ENCODE measurements around the gene OGFOD3. TPM values are rescaled to one million over a fixed set of nuclear protein-coding genes. Genes with fewer than 3 reads are reported as not detected.

Gene OGFOD3
- total RNA-seq, 2 experiments from 2014 or later = 12.9 to 13.7 TPM

DNA sequence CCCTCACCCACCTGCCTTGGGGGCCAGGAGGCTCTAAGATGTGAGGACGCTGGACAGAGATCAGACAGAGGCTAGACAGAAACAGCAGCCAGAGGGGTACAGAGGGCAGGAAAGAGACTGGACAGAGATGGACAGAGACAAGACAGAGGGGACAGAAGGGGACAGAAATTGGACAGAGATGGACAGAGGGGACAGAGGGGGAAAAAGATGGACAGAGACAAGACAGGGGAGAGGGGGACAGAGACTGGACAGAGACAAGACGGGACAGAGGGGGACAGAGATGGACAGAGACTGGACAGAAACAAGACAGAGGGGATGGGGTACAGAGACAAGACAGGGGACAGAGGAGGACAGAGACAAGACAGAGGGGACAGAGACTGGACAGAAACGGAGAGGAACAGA, 30.7 kb downstream of the OGFOD3 start:
- TF ChIP-seq, protein P1, sequence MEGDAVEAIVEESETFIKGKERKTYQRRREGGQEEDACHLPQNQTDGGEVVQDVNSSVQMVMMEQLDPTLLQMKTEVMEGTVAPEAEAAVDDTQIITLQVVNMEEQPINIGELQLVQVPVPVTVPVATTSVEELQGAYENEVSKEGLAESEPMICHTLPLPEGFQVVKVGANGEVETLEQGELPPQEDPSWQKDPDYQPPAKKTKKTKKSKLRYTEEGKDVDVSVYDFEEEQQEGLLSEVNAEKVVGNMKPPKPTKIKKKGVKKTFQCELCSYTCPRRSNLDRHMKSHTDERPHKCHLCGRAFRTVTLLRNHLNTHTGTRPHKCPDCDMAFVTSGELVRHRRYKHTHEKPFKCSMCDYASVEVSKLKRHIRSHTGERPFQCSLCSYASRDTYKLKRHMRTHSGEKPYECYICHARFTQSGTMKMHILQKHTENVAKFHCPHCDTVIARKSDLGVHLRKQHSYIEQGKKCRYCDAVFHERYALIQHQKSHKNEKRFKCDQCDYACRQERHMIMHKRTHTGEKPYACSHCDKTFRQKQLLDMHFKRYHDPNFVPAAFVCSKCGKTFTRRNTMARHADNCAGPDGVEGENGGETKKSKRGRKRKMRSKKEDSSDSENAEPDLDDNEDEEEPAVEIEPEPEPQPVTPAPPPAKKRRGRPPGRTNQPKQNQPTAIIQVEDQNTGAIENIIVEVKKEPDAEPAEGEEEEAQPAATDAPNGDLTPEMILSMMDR (IDR thresholded peaks at IDR 0.05) = no peak
- H3K27me3 Mint-ChIP-seq = no peaks in the 10 kb centered on the region
- ChIA-PET POLR2A (no interaction called here), CTCF (no interaction called here)
- H3K4me3 ChIP-seq (ENCODE audit: low read length) = no peak overlapping the region
- no peaks in the 10 kb centered on the region for H3K9me3 Mint-ChIP-seq
- peaks cover 6% of the 10 kb centered on the region for H3K36me3 Mint-ChIP-seq (ENCODE audit: low read depth)
- H3K4me1 ChIP-seq (ENCODE audit: insufficient read depth, low read length) = peaks cover 10% of the 10 kb centered on the region
- H3K4me1 Mint-ChIP-seq (ENCODE audit: low read depth) = no peaks in the 10 kb centered on the region
- no peak overlapping the region for H3K27ac ChIP-seq (ENCODE audit: low read depth in 1 of 2, low read length in 2 of 2)
- DNase-seq (no peak), ATAC-seq (ENCODE audit: poor library complexity) (no peak)
- peaks cover under 1% of the 10 kb centered on the region for H3K36me3 ChIP-seq (ENCODE audit: insufficient read depth, low read length)
- H3K27me3 ChIP-seq (ENCODE audit: control insufficient read depth in 1 of 2, insufficient read depth in 2 of 2, low read length in 2 of 2) = peaks cover 17 to 20% of the 10 kb centered on the region in 2 experiments
- H3K27ac Mint-ChIP-seq = no peak overlapping the region
- intact Hi-C loops (cut with DNase I, micrococcal nuclease) = no loop called here
- no peak overlapping the region for H3K4me3 Mint-ChIP-seq
- peaks cover 0 to 5% of the 10 kb centered on the region in 2 experiments for H3K9me3 ChIP-seq (ENCODE audit: control insufficient read depth in 1 of 2, insufficient read depth in 1 of 2, low read length in 2 of 2)

DNA sequence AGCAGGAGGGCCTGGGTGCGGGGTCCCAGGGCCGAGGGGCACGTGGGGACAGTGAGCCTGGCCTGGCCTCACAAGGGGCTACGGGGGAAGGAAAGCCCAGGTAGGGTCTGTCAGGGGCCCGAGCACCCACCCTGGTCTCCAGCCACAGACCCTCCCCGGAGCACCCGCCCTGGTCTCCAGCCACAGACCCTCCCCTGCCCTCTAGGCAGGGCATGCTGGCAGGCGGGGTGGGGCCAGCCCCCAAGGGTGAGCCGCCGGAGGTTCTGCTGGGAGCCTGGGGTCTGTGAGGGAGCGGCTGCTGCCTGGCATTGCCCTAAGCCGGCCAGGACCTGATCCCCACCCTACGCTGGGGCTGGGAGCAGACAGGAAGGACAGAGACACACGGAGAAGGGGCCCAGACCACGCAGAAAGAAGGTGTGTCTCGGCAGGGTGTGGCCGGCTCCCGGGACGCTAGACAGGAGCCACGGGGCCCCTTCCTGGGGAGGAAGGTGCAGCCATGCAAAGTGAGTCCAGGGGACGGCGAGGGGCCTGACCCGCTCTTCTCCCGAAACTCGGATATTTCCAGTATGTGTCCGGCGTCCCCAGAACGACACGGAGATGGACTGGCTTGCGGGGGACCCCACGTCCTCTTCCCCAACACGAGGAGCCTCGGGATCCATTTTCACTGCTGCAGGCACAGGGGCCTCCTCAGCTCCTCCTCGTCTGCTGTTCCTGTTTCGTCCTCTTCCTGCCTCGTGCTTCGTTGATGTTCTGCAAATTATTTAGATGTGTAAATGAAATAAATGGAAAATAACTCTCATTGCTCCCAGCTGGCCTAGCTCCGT, 31.3 kb downstream of the OGFOD3 start:
- intact Hi-C loops (cut with DNase I, micrococcal nuclease) = no loop called here
- no peak overlapping the region for H3K4me3 ChIP-seq (ENCODE audit: low read length)
- no peaks in the 10 kb centered on the region for H3K9me3 Mint-ChIP-seq
- H3K36me3 Mint-ChIP-seq (ENCODE audit: low read depth) = no peaks in the 10 kb centered on the region
- no peak overlapping the region for H3K4me3 Mint-ChIP-seq
- no peaks in the 10 kb centered on the region for H3K27me3 Mint-ChIP-seq
- ATAC-seq (ENCODE audit: poor library complexity) (no peak), DNase-seq (no peak)
- no peaks in the 10 kb centered on the region for H3K36me3 ChIP-seq (ENCODE audit: insufficient read depth, low read length)
- ChIA-PET CTCF (no interaction called here), POLR2A (interaction anchor here (0.6 kb wide), 1 partner anchor 553 kb away, joined by 5 read pairs; no protein-coding TSS in a partner anchor)
- peaks cover 10% of the 10 kb centered on the region for H3K4me1 ChIP-seq (ENCODE audit: insufficient read depth, low read length)
- TF ChIP-seq, protein P1 (IDR thresholded peaks at IDR 0.05) = no peak
- no peak overlapping the region for H3K27ac ChIP-seq (ENCODE audit: low read depth in 1 of 2, low read length in 2 of 2)
- peaks cover 0 to 5% of the 10 kb centered on the region in 2 experiments for H3K9me3 ChIP-seq (ENCODE audit: control insufficient read depth in 1 of 2, insufficient read depth in 1 of 2, low read length in 2 of 2)
- peaks cover 17 to 20% of the 10 kb centered on the region in 2 experiments for H3K27me3 ChIP-seq (ENCODE audit: control insufficient read depth in 1 of 2, insufficient read depth in 2 of 2, low read length in 2 of 2)
- no peak overlapping the region for H3K27ac Mint-ChIP-seq
- H3K4me1 Mint-ChIP-seq (ENCODE audit: low read depth) = no peaks in the 10 kb centered on the region

DNA sequence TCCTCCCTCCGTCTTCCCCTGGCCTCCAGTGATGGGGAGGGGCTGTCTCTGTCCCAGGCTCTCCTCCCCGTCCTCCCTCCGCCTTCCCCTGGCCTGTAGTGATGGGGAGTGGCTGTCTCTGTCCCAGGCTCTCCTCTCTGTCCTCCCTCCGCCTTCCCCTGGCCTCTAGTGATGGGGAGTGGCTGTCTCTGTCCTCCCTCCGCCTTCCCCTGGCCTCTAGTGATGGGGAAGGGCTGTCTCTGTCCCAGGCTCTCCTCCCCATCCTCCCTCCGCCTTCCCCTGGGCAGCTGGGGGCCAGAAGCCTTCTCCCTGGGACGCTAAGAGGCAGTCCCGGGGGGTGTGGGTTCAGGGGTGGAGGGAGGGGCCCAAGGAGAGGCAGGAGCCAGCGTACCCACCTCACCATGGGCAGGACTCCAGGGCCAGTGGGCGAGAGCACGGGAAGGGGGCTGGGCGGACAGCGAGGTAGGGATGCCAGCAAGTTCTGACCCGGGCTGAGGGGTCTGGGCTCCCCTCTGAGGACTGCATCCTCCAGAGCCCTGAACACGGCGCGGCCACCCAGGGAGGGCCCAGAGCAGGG, 32.0 kb downstream of the OGFOD3 start:
- peaks cover 3% of the 10 kb centered on the region for H3K27me3 Mint-ChIP-seq

More for the DNA sequence above, 32.0 kb downstream of the OGFOD3 start:
- intact Hi-C loops (cut with DNase I, micrococcal nuclease) = no loop called here
- Histone ChIP-seq H3K9me3 (ENCODE audit: control insufficient read depth in 1 of 2, insufficient read depth in 1 of 2, low read length in 2 of 2) (peaks cover 0 to 5% of the 10 kb centered on the region in 2 experiments), H3K36me3 (ENCODE audit: insufficient read depth, low read length) (no peaks in the 10 kb centered on the region), H3K4me3 (ENCODE audit: low read length) (no peak overlapping the region), H3K4me1 (ENCODE audit: insufficient read depth, low read length) (peaks cover 10% of the 10 kb centered on the region), H3K27me3 (ENCODE audit: control insufficient read depth in 1 of 2, insufficient read depth in 2 of 2, low read length in 2 of 2) (peaks cover 17 to 20% of the 10 kb centered on the region in 2 experiments), H3K27ac (ENCODE audit: low read depth in 1 of 2, low read length in 2 of 2) (no peak overlapping the region)
- Mint-ChIP-seq H3K27ac (no peak overlapping the region), H3K4me1 (ENCODE audit: low read depth) (no peaks in the 10 kb centered on the region), H3K4me3 (no peak overlapping the region), H3K9me3 (no peaks in the 10 kb centered on the region), H3K36me3 (ENCODE audit: low read depth) (no peaks in the 10 kb centered on the region)
- POLR2A ChIA-PET = no interaction called here
- CTCF ChIA-PET = no interaction called here
- TF ChIP-seq, protein P1 (IDR thresholded peaks at IDR 0.05) = no peak
- DNase-seq = no peak
- no peak for ATAC-seq (ENCODE audit: poor library complexity)
